ENCODE data around the gene GPR137B. TPM values are rescaled to one million over a fixed set of nuclear protein-coding genes. Genes with fewer than 3 reads are reported as not detected.

GPR137B gene
- total RNA-seq, 6 experiments from 2014 or later = 4.3 to 22.2 (median 7.6) TPM

DNA sequence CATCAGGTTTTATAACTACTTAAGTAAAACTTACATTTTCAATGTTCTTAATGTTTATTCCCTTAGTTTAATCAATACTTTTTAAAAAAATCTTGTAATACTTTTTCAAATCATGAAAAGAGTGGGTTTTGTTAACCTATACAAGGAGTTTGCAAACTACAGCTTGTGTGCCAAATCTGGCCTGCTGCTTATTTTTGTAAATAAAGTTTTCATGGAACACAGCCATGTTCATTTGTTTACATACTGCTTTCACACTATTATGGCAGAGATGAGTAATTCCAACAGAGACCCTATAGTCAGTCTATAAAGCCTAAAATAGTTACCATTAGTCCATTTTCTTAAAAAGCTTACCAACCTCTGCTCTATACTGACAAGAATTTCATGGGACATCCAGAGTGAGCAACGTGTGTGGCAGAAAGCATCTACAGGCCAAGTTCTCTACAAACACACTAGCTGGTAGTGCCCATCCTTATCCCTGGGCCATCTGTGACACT lies 96.8 kb downstream of the GPR137B start:
- Histone ChIP-seq H3K4me1 (no peaks in the 10 kb centered on the region), H3K4me3 (no peak overlapping the region), H3K27me3 (no peaks in the 10 kb centered on the region), H3K36me3 (no peaks in the 10 kb centered on the region), H3K27ac (no peak overlapping the region), H3K9me3 (no peaks in the 10 kb centered on the region)
- DNase-seq (no peak), ATAC-seq (no peak)
- intact Hi-C loops (cut with DNase I) = no loop called here
- TF ChIP-seq CTCF (IDR thresholded peaks at IDR 0.05) = no peak
- no peak for TF ChIP-seq POLR2A (IDR thresholded peaks at IDR 0.05)
- WGBS (ENCODE audit: insufficient coverage, low coverage, low lambda C conversion rate, missing lambda C conversion rate) = 75% methylated on average over 1 of the region's 1 CpG

DNA sequence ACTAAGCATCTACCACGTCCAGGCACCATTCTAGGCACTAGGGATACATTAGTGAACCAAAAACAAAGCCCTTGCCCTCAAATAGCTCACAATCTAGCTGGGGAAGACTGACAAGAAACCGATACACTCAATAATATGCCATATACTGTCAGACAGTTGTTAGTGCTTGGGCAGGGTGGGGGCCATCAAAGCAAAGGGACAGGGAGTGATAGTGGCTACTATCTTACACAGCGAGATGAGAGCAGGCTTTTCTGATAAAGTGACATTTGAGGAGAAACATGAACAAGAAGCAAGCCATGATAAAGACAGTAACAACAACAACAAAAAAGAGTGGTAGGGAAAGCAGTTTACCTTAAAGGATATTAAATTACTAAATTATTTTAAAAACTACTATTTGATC lies 98.3 kb downstream of the GPR137B start:
- H3K27me3 ChIP-seq = no peaks in the 10 kb centered on the region
- WGBS (ENCODE audit: insufficient coverage, low coverage, low lambda C conversion rate, missing lambda C conversion rate) = 87% methylated on average over 3 of the region's 3 CpGs
- ATAC-seq = no peak
- no peak for DNase-seq
- intact Hi-C loops (cut with DNase I) = no loop called here
- H3K36me3 ChIP-seq = no peaks in the 10 kb centered on the region
- H3K27ac ChIP-seq = no peak overlapping the region
- H3K9me3 ChIP-seq = no peaks in the 10 kb centered on the region
- H3K4me3 ChIP-seq = no peak overlapping the region
- H3K4me1 ChIP-seq = no peaks in the 10 kb centered on the region
- TF ChIP-seq POLR2A (IDR thresholded peaks at IDR 0.05) = no peak

DNA sequence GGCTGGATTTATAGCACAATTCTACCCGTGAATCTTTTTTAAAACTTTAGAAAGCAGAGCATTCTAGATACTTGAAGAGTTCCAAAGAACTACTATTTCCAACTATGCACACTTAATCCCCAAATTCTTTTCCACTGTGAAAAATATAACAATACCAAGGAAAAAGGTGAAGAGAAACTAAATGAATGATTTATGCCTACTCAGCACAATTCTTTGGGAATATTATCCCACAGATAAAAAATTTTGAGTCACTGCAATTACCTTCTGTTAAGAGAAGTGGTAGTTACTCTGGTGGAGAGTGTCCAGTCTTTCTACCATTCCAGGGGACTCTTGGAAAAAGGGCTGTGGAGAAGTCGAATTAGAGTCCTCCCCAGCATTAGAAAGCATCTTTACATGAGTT lies 100.2 kb downstream of the GPR137B start:
- no peak overlapping the region for H3K4me3 ChIP-seq
- no peak for TF ChIP-seq CTCF (IDR thresholded peaks at IDR 0.05)
- TF ChIP-seq POLR2A (IDR thresholded peaks at IDR 0.05) = no peak
- no peaks in the 10 kb centered on the region for H3K27me3 ChIP-seq
- DNase-seq = no peak
- H3K27ac ChIP-seq = no peak overlapping the region
- no peaks in the 10 kb centered on the region for H3K9me3 ChIP-seq
- intact Hi-C loops (cut with DNase I) = no loop called here
- H3K36me3 ChIP-seq = no peaks in the 10 kb centered on the region
- no peaks in the 10 kb centered on the region for H3K4me1 ChIP-seq
- ATAC-seq = no peak
- WGBS (ENCODE audit: insufficient coverage, low coverage, low lambda C conversion rate, missing lambda C conversion rate) = 88% methylated on average over 2 of the region's 2 CpGs

DNA sequence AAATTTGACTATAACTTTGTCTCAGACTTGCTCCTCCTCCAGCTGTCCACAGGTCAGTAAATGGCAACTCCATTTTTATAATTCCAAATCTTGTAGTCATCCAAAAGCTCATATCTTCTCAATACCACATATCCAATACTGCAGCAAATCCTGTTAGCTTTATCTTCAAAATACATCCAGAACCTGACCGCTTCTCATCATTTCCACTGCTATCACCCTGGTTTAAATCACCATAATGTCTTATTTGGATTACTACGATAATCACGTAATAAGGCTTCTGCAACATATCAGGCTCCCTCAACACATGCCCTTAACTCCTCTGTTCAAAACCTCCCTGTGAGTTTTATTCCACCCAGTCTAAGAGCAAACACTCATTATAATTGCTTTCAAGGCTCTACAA lies 104.9 kb downstream of the GPR137B start:
- Histone ChIP-seq H3K27ac (no peak overlapping the region), H3K4me3 (no peak overlapping the region), H3K9me3 (no peaks in the 10 kb centered on the region), H3K27me3 (no peaks in the 10 kb centered on the region), H3K4me1 (no peaks in the 10 kb centered on the region), H3K36me3 (peaks cover 0 to 4% (median 0%) of the 10 kb centered on the region in 4 donors)
- ATAC-seq (no peak), DNase-seq (no peak)
- intact Hi-C loops (cut with DNase I) = no loop called here
- WGBS (ENCODE audit: insufficient coverage, low coverage, low lambda C conversion rate, missing lambda C conversion rate) = 97% methylated on average over 3 of the region's 3 CpGs
- TF ChIP-seq CTCF (IDR thresholded peaks at IDR 0.05) (no peak), POLR2A (IDR thresholded peaks at IDR 0.05) (no peak)

DNA sequence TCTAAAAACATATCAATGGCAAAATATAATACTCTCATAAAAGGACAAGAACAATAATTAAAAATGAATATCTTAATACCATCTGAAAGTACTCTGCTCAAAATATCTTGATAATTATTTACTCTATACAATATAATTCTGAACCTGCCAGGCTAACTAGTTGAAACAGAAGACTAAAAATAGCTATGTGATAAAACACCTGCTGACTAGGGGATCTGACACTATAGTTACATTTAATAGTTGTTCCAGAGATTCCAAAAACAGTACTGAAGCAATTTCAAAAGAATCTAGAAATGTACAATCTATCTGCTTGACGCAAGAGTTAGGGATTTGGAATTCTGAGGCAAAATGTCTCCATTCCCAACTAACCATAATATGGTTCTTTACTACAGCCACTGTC lies 109.2 kb downstream of the GPR137B start:
- WGBS (ENCODE audit: insufficient coverage, low coverage, low lambda C conversion rate, missing lambda C conversion rate) = 100% methylated on average over 1 of the region's 1 CpG
- H3K9me3 ChIP-seq = no peaks in the 10 kb centered on the region
- H3K4me1 ChIP-seq = no peaks in the 10 kb centered on the region
- peaks cover 0 to 4% (median 1%) of the 10 kb centered on the region in 4 donors for H3K36me3 ChIP-seq
- no peaks in the 10 kb centered on the region for H3K27me3 ChIP-seq
- no peak for ATAC-seq
- no peak overlapping the region for H3K4me3 ChIP-seq
- intact Hi-C loops (cut with DNase I) = no loop called here
- no peak for DNase-seq
- H3K27ac ChIP-seq = no peak overlapping the region
- TF ChIP-seq CTCF (IDR thresholded peaks at IDR 0.05) (no peak), POLR2A (IDR thresholded peaks at IDR 0.05) (no peak)

Data from right lobe of liver (tissue), 6 donors.